B cell (primary cell): ENCODE measurements around the gene ZMYND12. TPM values are rescaled to one million over a fixed set of nuclear protein-coding genes. Genes with fewer than 3 reads are reported as not detected.

Experiments used
- ATAC-seq: fragments of 200-7000 bp; cut with Tn5 transposase; one replicate; pipeline ENCODE4 v1.10.0; 2021; ENCODE audit warnings: low read depth, mild to moderate bottlenecking, moderate number of reproducible peaks, moderate library complexity
- CTCF ChIA-PET: fragments of 350-600 bp; sonication (Branson Sonifier 250); formaldehyde crosslinking; loops from one replicate; lab custom pipeline; 2021; ENCODE audit warnings: antibody characterized with exemption, inconsistent platforms; lab: Charles Lee
- POLR2A ChIA-PET: fragments of 350-600 bp; sonication (Branson Sonifier 250); formaldehyde crosslinking; loops from one replicate; lab custom pipeline; 2021; ENCODE audit warnings: antibody characterized with exemption; lab: Charles Lee
- DNase-seq: peaks from one replicate; pipeline ENCODE4 v3.0.0; 2013
- H2AFZ ChIP-seq: 2 replicates; pipeline ENCODE4 v1.6.1; 2012; ENCODE audit warnings: mild to moderate bottlenecking, low read depth, low read length; ENCODE audit not compliant: insufficient read depth, poor library complexity, severe bottlenecking
- H3K27ac ChIP-seq, 2 donors: 1 replicate in 1 of 2; 2 replicates in 1 of 2; pipeline ENCODE4 v1.5.1; 2012 to 2013; ENCODE audit warnings: low read length in 2 of 2, mild to moderate bottlenecking in 2 of 2, moderate library complexity in 1 of 2
- H3K27me3 ChIP-seq, 4 experiments: fragments of 200-600 bp in 1 of 4; sonication (generic) in 1 of 4; replicated peaks in 1 of 4; 1 replicate in 2 of 4; 2 replicates in 2 of 4; pipeline versions ENCODE4 v1.6.1 to v1.7.0; 2013 to 2016; ENCODE audit warnings: low read length in 3 of 4, mild to moderate bottlenecking in 2 of 4, mixed read lengths in 1 of 4, moderate library complexity in 1 of 4; ENCODE audit not compliant: insufficient read depth in 4 of 4, control insufficient read depth in 3 of 4; ENCODE audit errors: control extremely low read depth in 1 of 4
- H3K36me3 ChIP-seq, 2 experiments: replicated peaks in 1 of 2; 1 replicate in 1 of 2; 2 replicates in 1 of 2; pipeline versions ENCODE4 v1.6.1 to v1.7.1; 2013; ENCODE audit warnings: low read length in 1 of 2; ENCODE audit not compliant: insufficient read depth in 2 of 2, control insufficient read depth in 1 of 2; ENCODE audit errors: control extremely low read depth in 1 of 2, extremely low read depth in 1 of 2
- H3K4me1 ChIP-seq, 2 donors: fragments of 200-600 bp in 1 of 2; sonication (generic) in 1 of 2; 1 replicate in 1 of 2; 2 replicates in 1 of 2; pipeline versions ENCODE4 v1.5.1 to v1.6.1; 2013 to 2017; ENCODE audit warnings: low read length in 2 of 2; ENCODE audit not compliant: control insufficient read depth in 2 of 2, insufficient read depth in 2 of 2
- H3K4me2 ChIP-seq: replicated peaks from 2 replicates; pipeline ENCODE3; 2012; ENCODE audit warnings: mild to moderate bottlenecking, low read depth, low read length; ENCODE audit not compliant: poor library complexity, severe bottlenecking
- H3K4me3 ChIP-seq, 5 experiments: fragments of 200-600 bp in 1 of 5; sonication (generic) in 1 of 5; 1 replicate in 3 of 5; 2 replicates in 2 of 5; pipeline versions ENCODE4 v1.5.1 to v1.7.0; 2011 to 2016; ENCODE audit warnings: low read length in 4 of 5, mild to moderate bottlenecking in 4 of 5, low read depth in 2 of 5, control low read depth in 1 of 5, moderate library complexity in 1 of 5; ENCODE audit not compliant: insufficient read depth in 1 of 5; ENCODE audit errors: control extremely low read depth in 1 of 5, extremely low read depth in 1 of 5
- H3K79me2 ChIP-seq: fragments of 200-600 bp; sonication (generic); one replicate; pipeline ENCODE4 v1.6.0; 2016; ENCODE audit warnings: low read length; ENCODE audit not compliant: control insufficient read depth, insufficient read depth
- H3K9ac ChIP-seq: fragments of 200-600 bp; sonication (generic); 2 replicates; pipeline ENCODE4 v1.6.1; 2017; ENCODE audit warnings: mild to moderate bottlenecking, low read length, moderate library complexity
- H3K9me3 ChIP-seq, 3 donors: one replicate each; pipeline versions ENCODE4 v1.6.1 to v1.7.1; 2013; ENCODE audit warnings: low read length in 2 of 3; ENCODE audit not compliant: control insufficient read depth in 2 of 3, insufficient read depth in 1 of 3; ENCODE audit errors: control extremely low read depth in 1 of 3
- H4K20me1 ChIP-seq: 2 replicates; pipeline ENCODE4 v1.6.0; 2012; ENCODE audit warnings: mild to moderate bottlenecking, low read length; ENCODE audit not compliant: insufficient read depth, control insufficient read depth, poor library complexity, severe bottlenecking
- H3K27ac Mint-ChIP-seq: one replicate; pipeline ENCODE4 v1.8.0; 2021; ENCODE audit warnings: mixed read lengths
- H3K27me3 Mint-ChIP-seq: one replicate; pipeline ENCODE4 v1.8.0; 2021; ENCODE audit warnings: mixed read lengths
- H3K4me1 Mint-ChIP-seq: one replicate; pipeline ENCODE4 v1.8.0; 2021; ENCODE audit warnings: mixed read lengths
- H3K4me3 Mint-ChIP-seq: one replicate; pipeline ENCODE4 v1.8.0; 2021; ENCODE audit warnings: mixed read lengths
- H3K9me3 Mint-ChIP-seq: one replicate; pipeline ENCODE4 v1.8.0; 2022; ENCODE audit warnings: mixed read lengths; ENCODE audit not compliant: insufficient read depth
- CTCF ChIP-seq: fragments of 200-600 bp; IDR thresholded peaks from one replicate; pipeline ENCODE4 v1.8.0; 2022; ENCODE audit warnings: antibody characterized with exemption, mild to moderate bottlenecking
- EZH2 ChIP-seq: IDR thresholded peaks from 2 replicates; pipeline ENCODE4 v1.6.1; 2012; ENCODE audit warnings: borderline replicate concordance, low read depth, mild to moderate bottlenecking, moderate library complexity, low read length; ENCODE audit not compliant: insufficient read depth, poor library complexity, severe bottlenecking
- WGBS: methylation state at CpG from one replicate; pipeline ENCODE4 v1.1.5; 2013; ENCODE audit warnings: missing lambda C conversion rate; ENCODE audit not compliant: insufficient coverage; 5-methylcytosine and 5-hydroxymethylcytosine counted together
- intact Hi-C: fragments of 100-400 bp; cut with micrococcal nuclease; formaldehyde crosslinking; loops from one replicate; pipeline ENCODE4 v1.10.0; 2022
- polyA plus RNA-seq: library from polyadenylated mRNA; depleted of rRNA; stranded (reverse); fragments of >200 nt; gene quantifications from 2 replicates; pipeline ENCODE4 v1.2.3, GENCODE V29; 2012
- total RNA-seq, 2 donors: library from RNA; stranded (reverse); fragments of 120-200 nt in 1 of 2; gene quantifications; 1 replicate in 1 of 2; 2 replicates in 1 of 2; pipeline versions ENCODE4 v1.2.3 to v1.2.4, GENCODE V29; 2013 to 2022

Gene ZMYND12
- total and polyA plus RNA-seq, 2 donors (not counting 1 experiment from before 2014, with no cell fraction given) = 0.34 to 0.79 TPM

GRCh38 chr1:42423681-42424080 is 32.1 kb downstream of the ZMYND12 start:
- intact Hi-C loops = no loop called here
- Mint-ChIP-seq H3K4me3 (no peak overlapping the region), H3K9me3 (no peaks in the 10 kb centered on the region), H3K27me3 (peaks cover 20% of the 10 kb centered on the region), H3K27ac (no peak overlapping the region), H3K4me1 (no peaks in the 10 kb centered on the region)
- 96% methylated on average over 2 of the region's 3 CpGs for WGBS
- Histone ChIP-seq H3K27me3 (no peaks in the 10 kb centered on the region), H3K4me1 (no peaks in the 10 kb centered on the region), H3K27ac (no peak overlapping the region), H3K4me3 (no peak overlapping the region), H3K36me3 (no peaks in the 10 kb centered on the region), H3K9ac (no peak overlapping the region), H3K9me3 (no peaks in the 10 kb centered on the region), H3K4me2 (no peak overlapping the region), H4K20me1 (no peaks in the 10 kb centered on the region), H3K79me2 (no peaks in the 10 kb centered on the region), H2AFZ (no peak overlapping the region)
- POLR2A ChIA-PET = no interaction called here
- no peak for TF ChIP-seq CTCF
- no peak for TF ChIP-seq EZH2
- DNase-seq (no peak), ATAC-seq (no peak)
- CTCF ChIA-PET = no interaction called here

GRCh38 chr1:42422737-42423136 is 33.1 kb downstream of the ZMYND12 start:
- H3K27me3 Mint-ChIP-seq = peaks cover 20% of the 10 kb centered on the region
- Histone ChIP-seq H3K9me3 (no peaks in the 10 kb centered on the region), H3K36me3 (no peaks in the 10 kb centered on the region), H4K20me1 (no peaks in the 10 kb centered on the region), H3K27ac (no peak overlapping the region), H3K27me3 (no peaks in the 10 kb centered on the region), H3K4me3 (no peak overlapping the region), H2AFZ (no peak overlapping the region), H3K4me2 (no peak overlapping the region), H3K9ac (no peak overlapping the region), H3K79me2 (no peaks in the 10 kb centered on the region), H3K4me1 (no peaks in the 10 kb centered on the region)
- no peak for ATAC-seq
- no peak overlapping the region for H3K4me3 Mint-ChIP-seq
- POLR2A ChIA-PET = no interaction called here
- no peaks in the 10 kb centered on the region for H3K4me1 Mint-ChIP-seq
- H3K9me3 Mint-ChIP-seq = no peaks in the 10 kb centered on the region
- DNase-seq = no peak
- no peak for TF ChIP-seq EZH2
- no peak for TF ChIP-seq CTCF
- 90% methylated on average over 6 of the region's 9 CpGs for WGBS
- no peak overlapping the region for H3K27ac Mint-ChIP-seq
- intact Hi-C loops = no loop called here
- CTCF ChIA-PET = no interaction called here
